ENCODE data around the gene DGCR6L.

GRCh38 chr22:20282901-20283673 is 36.8 kb downstream of the DGCR6L start:
- TF ChIP-seq EZH2phosphoT487 (IDR thresholded peaks at IDR 0.05; ENCODE audit: insufficient read depth, low read depth) (no peak), EZH2 (IDR thresholded peaks at IDR 0.05; ENCODE audit: insufficient read depth, poor library complexity, severe bottlenecking) (no peak)
